Activated CD4-positive, alpha-beta T cell treated with anti-CD3 and anti-CD28 coated beads, Interleukin-2, Interleukin-4, amounts not matched to agents 100 ng/mL and 50 ng/mL, durations not matched to agents 16 hours and 8 hours (primary cell): ENCODE data around the gene HPGDS.
"Not testable (repeated sequence)": the region's sequence is repeated elsewhere in the genome, so short reads cannot be mapped to it uniquely, and the experiment has no call there.

ENCODE experiments used
- DNase-seq: peaks from one replicate; pipeline ENCODE4 v3.0.0-alpha.2; 2020; ENCODE audit warnings: low spot score

HPGDS gene

DNA sequence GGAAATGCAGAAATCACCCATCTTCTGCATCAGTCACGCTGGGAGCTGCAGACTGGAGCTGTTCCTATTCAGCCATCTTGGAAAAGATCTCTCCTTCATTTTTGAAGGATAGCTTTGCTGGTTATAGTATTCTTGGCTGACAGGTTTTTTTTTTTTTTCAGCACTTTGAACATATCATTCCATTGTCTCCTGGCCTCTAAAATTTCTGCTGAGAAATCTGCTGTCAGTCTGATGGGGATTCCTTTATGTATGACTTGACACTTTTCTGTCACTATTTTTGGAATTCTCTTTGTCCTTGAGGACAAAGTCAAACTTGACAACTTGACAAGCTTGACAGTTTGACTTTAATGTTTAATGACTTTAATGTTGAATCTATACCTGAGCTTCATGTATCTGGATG, 16.8 kb downstream of the HPGDS start:
- DNase-seq: no peak

DNA sequence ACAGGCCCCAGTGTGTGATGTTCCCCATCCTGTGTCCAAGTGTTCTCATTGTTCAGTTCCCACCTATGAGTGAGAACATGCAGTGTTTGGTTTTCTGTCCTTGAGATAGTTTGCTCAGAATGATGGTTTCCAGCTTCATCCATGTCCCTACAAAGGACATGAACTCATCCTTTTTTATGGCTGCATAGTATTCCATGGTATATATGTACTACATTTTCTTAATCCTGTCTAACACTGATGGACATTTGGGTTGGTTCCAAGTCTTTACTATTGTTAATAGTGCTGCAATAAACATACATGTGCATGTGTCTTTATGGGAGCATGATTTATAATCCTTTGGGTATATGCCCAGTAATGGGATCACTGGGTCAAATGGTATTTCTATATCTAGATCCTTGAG, 22.7 kb downstream of the HPGDS start:
- DNase-seq: not testable (repeated sequence)

- DNase-seq: no peak
These were observed 35.3 kb downstream of the HPGDS start for GRCh38 chr4:94307231-94307871.

- no peak for DNase-seq
These were observed 35.9 kb downstream of the HPGDS start for GRCh38 chr4:94306713-94307112.

DNA sequence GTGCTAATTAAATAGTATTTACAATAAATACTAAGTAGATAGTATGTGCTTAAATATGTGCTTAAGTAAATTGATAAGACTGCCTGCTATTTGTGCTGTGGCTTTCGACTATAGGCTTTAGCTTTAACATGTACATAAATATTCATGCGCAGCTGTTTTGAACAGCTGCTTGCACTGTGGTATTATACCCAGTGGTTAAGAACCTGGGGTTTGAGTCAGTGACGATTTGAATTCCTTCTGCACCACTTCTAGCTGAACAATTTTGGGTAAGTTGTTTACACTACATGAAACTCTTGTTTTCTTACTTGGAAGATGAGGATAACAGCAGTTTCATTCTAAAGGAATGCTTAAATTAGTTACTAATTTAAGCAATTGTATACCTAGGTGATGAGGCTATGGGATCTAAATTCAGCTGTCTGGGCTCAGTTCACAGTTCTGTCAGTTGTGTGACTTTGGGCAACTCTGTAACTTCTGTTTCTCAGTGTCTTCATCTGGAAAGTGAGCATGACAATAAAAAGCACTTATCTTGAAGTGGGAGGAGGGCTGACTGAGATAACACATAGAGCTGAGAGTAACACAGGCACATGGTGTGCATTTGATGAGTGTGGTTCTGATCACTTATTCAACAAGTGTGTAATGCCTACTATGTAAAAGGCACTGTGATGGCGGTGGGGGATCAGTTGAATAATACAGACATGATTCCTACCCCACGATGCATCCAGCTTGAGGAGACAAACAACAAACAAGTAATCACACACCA, 37.0 kb downstream of the HPGDS start:
- DNase-seq: no peak

DNA sequence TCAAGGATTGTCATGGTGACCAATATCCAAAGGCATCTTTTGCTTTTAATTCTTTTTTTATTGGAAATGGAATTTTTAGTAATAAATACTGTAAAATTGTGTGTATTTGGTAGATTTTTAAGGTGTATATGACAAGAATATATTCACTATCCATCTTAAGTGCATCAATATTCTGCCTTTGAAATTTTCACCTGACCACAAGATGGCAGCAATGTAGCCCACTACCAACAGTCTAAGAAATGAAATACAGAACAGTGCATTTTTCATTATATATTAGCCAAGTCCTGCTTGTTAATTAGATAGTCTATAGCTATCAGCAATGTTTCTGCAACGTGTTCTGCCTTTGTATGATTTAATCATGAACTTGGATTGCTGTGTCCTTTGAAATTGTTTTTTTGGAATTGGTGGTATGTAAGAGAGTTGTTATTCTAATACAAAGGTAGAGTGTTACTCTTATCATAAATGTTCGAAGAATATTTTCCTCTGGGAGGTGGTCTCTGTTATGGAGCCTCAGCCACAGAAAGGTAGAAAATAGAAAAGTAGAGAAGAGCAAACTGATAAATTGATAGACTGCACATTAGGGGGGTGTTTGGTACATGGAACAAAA, 38.2 kb downstream of the HPGDS start:
- DNase-seq: peak; percentile 53

DNA sequence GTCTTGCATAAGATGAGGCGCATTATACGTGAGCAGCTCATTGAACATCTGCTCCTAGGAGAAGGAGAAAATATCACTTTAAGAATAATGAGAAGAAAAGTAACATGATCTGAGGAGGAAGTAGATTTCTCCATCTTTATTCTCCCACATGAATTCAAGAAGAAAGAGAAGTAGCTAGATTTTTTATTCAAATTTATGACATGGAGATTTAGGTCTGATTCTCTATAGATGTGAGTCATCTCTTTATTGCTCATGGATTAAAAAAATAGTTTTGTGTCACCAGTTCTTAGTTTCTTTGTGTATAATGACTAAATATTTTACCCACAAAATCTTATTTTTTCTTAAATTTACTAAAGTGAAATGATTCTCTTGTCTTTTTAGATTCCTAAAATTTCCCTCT, 40.4 kb downstream of the HPGDS start:
- no peak for DNase-seq

DNA sequence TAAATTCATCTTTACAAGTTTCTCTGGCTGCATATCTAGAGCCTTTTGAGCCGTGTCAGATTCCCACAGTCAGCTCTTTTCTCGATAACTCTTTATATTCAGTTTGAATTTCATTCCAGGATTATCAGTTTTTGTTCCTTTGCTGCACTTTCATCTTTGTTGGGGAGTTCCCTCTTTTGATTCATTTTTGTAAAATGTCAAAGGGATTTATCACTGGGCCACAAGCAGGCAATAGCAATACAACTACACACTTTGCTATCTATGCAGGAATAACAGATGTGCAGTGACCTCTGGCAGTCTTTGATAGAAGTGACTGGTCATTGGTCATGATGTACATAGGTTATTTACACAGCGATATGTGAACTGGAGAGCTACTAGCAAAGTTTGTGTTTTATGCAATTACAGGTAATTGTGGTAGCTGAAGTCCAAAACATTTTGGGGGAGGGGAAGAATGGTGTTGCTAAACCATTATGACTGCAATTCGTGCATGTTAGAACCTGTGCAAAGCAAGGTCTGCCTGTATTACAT, 43.8 kb downstream of the HPGDS start:
- no peak for DNase-seq

- not testable (repeated sequence) for DNase-seq
These were observed 47.2 kb downstream of the HPGDS start for GRCh38 chr4:94295473-94295872.

- not testable (repeated sequence) for DNase-seq
These were observed 48.7 kb downstream of the HPGDS start for GRCh38 chr4:94293981-94294380.

GRCh38 chr4:94290245-94290644, 52.4 kb downstream of the HPGDS start:
- DNase-seq: no peak

DNA sequence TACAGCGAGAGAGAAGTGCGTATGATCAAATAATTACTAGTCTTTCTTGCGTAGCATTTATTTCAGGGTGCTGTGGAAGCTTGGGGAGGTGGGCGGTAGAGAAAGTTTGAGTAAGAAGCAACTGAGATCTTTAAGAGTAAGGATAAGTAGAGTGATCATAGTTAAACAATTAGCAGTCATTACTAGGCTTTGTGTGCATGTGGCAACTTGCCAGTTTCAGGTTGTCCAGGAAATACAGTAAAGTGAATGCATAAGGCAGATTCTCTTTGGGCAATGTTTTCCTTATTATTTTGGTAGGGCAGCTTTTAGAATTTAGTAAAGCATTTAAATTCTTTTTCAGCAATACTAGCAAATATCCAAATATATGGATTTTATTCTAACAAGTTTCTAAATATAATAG, 57.0 kb downstream of the HPGDS start:
- no peak for DNase-seq

- DNase-seq: no peak
These were observed 57.7 kb downstream of the HPGDS start for GRCh38 chr4:94284889-94285288.

DNA sequence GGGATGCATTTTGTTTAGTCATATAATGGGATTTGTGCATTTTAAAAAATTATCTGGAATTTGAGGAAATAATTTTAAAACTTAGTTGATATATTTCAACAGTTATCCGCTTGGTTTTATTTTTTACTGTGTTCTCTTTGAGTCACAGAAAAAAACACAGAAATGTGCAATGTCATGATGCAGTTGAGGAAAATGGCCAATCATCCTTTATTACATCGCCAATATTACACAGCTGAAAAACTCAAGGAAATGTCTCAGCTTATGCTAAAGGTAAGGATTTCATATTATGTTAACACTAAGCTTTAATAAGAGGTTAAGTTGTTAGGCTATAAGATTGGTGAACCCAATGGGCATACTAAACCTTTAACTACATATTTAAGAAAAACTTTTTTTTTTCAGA, 63.9 kb downstream of the HPGDS start:
- no peak for DNase-seq

DNA sequence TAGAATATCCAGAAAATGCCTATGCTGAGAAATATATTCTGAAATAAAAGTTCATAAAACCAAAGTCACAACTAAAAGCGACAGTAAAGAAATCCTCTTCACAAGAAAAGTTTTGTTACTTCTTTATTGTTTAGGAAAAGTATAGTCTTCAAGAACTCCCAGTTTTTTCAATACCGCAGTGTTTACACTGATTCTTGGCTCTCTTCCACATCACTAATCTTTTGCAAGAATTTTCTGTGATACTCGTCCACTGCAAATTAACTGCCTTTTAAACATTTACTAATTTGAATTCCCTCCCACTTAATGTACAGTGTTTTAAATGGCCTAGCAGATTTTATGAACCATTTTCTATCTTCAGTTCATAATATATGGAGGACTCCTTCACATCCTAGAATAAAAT, 65.1 kb downstream of the HPGDS start:
- no peak for DNase-seq

- no peak for DNase-seq
These were observed 66.4 kb downstream of the HPGDS start for GRCh38 chr4:94276204-94276603.

DNA sequence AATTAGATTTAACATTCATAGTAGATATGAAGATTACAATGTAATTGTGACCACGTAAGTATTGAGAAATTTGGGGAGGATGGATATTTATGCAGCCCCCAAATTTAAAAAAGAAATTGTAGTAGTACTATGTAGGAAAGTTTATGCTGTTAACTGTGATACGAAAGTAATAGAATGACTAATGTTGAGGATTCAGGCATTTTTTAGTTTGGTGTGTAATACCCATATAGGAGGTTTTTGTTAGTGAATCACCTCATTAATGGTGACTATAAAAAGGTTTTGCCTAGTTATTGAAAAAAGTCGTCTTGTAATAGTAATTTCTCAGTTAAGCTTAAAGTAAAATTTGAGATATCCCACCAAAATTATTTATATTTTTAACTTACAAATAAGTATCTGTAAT, 67.7 kb downstream of the HPGDS start:
- DNase-seq: no peak

- no peak for DNase-seq
These were observed 71.4 kb downstream of the HPGDS start for GRCh38 chr4:94271248-94271647.

- no peak for DNase-seq
These were observed 75.6 kb downstream of the HPGDS start for GRCh38 chr4:94267037-94267436.

DNA sequence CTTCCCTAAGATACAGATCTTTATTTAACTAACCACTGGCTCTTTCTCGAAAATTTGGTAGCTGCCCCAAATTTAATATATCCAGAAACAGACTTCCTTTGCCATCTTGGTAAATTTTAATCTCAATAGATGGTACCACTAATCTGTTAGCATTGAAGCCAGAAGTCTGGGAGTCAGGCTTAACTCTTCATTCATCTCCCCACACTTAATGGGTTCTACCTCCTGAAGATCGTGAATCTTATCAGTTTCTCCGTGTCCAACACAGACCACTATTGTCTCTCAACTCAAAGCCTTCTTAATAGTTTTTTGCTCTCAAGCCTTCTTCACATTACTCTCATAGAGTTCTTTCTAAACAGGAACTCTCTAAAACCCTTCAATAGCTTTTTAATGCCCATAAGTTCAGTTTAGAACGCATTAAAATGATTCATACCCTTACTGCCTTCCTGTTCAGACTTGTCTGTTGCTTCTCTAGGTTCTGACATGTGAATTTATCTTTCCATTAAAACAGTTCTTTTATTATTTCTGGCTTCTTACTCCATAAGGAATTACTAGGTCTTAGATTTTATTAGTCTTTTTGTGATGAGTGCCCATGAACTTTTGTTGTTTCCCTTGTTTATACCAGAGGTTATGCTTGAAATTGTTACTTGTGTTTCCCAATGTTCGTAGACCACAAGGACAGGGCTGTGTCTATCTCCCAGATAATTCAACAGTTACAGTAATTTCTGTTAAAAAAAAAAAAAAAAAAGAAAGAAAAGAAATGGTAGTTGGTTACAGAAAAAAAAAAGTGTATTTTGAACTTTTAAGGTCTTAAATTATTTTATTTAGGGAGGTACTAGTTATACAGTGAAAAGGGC, 80.2 kb downstream of the HPGDS start:
- no peak for DNase-seq

DNA sequence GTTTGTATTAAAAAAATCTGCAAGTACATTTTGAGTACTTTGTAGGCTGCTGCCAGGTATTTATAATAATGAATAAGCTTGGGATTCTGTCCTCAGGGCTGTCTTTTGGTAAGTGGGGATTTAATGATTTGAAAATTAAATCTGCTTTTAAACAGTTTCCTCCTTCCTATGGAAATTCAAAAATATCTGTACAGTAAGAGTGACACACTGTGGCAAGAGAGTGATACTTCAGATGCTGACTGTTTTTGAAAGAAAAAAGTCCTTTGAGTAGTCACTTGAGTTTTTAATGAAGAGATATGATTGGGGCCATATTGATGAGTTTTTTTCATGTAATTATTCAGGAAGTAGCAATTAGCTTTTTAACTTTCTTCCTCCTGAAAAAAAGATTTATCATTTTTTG, 85.8 kb downstream of the HPGDS start:
- peak; percentile 11 for DNase-seq

- DNase-seq: no peak
These were observed 86.4 kb downstream of the HPGDS start for GRCh38 chr4:94256144-94256783.
